ENCODE measurements around the gene HOXC10. TPM values are rescaled to one million over a fixed set of nuclear protein-coding genes. Genes with fewer than 3 reads are reported as not detected.

HOXC10 gene
- total RNA-seq, 1 donor from 2014 or later = not detected

GRCh38 chr12:53968214-53969127 lies 16.5 kb upstream of the HOXC10 start:
- no peaks in the 10 kb centered on the region for H3K4me1 Mint-ChIP-seq (ENCODE audit: low read depth, unreplicated experiment)
- peaks cover 3% of the 10 kb centered on the region for H3K9me3 Mint-ChIP-seq (ENCODE audit: unreplicated experiment)
- no peaks in the 10 kb centered on the region for H3K36me3 Mint-ChIP-seq (ENCODE audit: unreplicated experiment)
- TF ChIP-seq CTCF (IDR thresholded peaks at IDR 0.05; ENCODE audit: partially characterized antibody, unreplicated experiment) = no peak
- H3K4me3 Mint-ChIP-seq (ENCODE audit: unreplicated experiment) = no peak overlapping the region
- no peak for DNase-seq
- H3K27ac Mint-ChIP-seq (ENCODE audit: unreplicated experiment) = no peak overlapping the region
- peaks cover 69% of the 10 kb centered on the region for H3K27me3 Mint-ChIP-seq (ENCODE audit: unreplicated experiment)

- Mint-ChIP-seq H3K4me1 (ENCODE audit: low read depth, unreplicated experiment) (no peaks in the 10 kb centered on the region), H3K4me3 (ENCODE audit: unreplicated experiment) (no peak overlapping the region), H3K9me3 (ENCODE audit: unreplicated experiment) (peaks cover 3% of the 10 kb centered on the region), H3K36me3 (ENCODE audit: unreplicated experiment) (no peaks in the 10 kb centered on the region), H3K27ac (ENCODE audit: unreplicated experiment) (no peak overlapping the region), H3K27me3 (ENCODE audit: unreplicated experiment) (peaks cover 63% of the 10 kb centered on the region)
- DNase-seq = no peak
- no peak for TF ChIP-seq CTCF (IDR thresholded peaks at IDR 0.05; ENCODE audit: partially characterized antibody, unreplicated experiment)
Observed at GRCh38 chr12:53969588-53970259, 15.2 kb upstream of the HOXC10 start.

GRCh38 chr12:53970451-53970850 lies 14.5 kb upstream of the HOXC10 start:
- H3K27me3 Mint-ChIP-seq (ENCODE audit: unreplicated experiment) = peaks cover 65% of the 10 kb centered on the region
- TF ChIP-seq CTCF (IDR thresholded peaks at IDR 0.05; ENCODE audit: partially characterized antibody, unreplicated experiment) = no peak
- H3K27ac Mint-ChIP-seq (ENCODE audit: unreplicated experiment) = no peak overlapping the region
- no peaks in the 10 kb centered on the region for H3K4me1 Mint-ChIP-seq (ENCODE audit: low read depth, unreplicated experiment)
- peaks cover 4% of the 10 kb centered on the region for H3K9me3 Mint-ChIP-seq (ENCODE audit: unreplicated experiment)
- no peaks in the 10 kb centered on the region for H3K36me3 Mint-ChIP-seq (ENCODE audit: unreplicated experiment)
- no peak for DNase-seq
- no peak overlapping the region for H3K4me3 Mint-ChIP-seq (ENCODE audit: unreplicated experiment)

GRCh38 chr12:53971129-53971528 lies 13.8 kb upstream of the HOXC10 start:
- peaks cover 4% of the 10 kb centered on the region for H3K9me3 Mint-ChIP-seq (ENCODE audit: unreplicated experiment)
- no peaks in the 10 kb centered on the region for H3K36me3 Mint-ChIP-seq (ENCODE audit: unreplicated experiment)
- H3K27me3 Mint-ChIP-seq (ENCODE audit: unreplicated experiment) = peaks cover 68% of the 10 kb centered on the region
- no peak for DNase-seq
- H3K27ac Mint-ChIP-seq (ENCODE audit: unreplicated experiment) = no peak overlapping the region
- TF ChIP-seq CTCF (IDR thresholded peaks at IDR 0.05; ENCODE audit: partially characterized antibody, unreplicated experiment) = no peak
- H3K4me1 Mint-ChIP-seq (ENCODE audit: low read depth, unreplicated experiment) = no peaks in the 10 kb centered on the region
- H3K4me3 Mint-ChIP-seq (ENCODE audit: unreplicated experiment) = no peak overlapping the region

- DNase-seq = no peak
- no peak overlapping the region for H3K4me3 Mint-ChIP-seq (ENCODE audit: unreplicated experiment)
- no peak for TF ChIP-seq CTCF (IDR thresholded peaks at IDR 0.05; ENCODE audit: partially characterized antibody, unreplicated experiment)
- no peaks in the 10 kb centered on the region for H3K4me1 Mint-ChIP-seq (ENCODE audit: low read depth, unreplicated experiment)
- no peaks in the 10 kb centered on the region for H3K36me3 Mint-ChIP-seq (ENCODE audit: unreplicated experiment)
- peaks cover 2% of the 10 kb centered on the region for H3K9me3 Mint-ChIP-seq (ENCODE audit: unreplicated experiment)
- peaks cover 66% of the 10 kb centered on the region for H3K27me3 Mint-ChIP-seq (ENCODE audit: unreplicated experiment)
- H3K27ac Mint-ChIP-seq (ENCODE audit: unreplicated experiment) = no peak overlapping the region
Observed at GRCh38 chr12:53971686-53972085, 13.3 kb upstream of the HOXC10 start.

Data from glutamatergic neuron (in vitro differentiated cells).